Measurements from ENCODE around the gene LAMB4. TPM values are rescaled to one million over a fixed set of nuclear protein-coding genes. Genes with fewer than 3 reads are reported as not detected.
A peak's percentile ranks its signal among the peaks of the same experiment; 100 is the strongest.

LAMB4 gene
- polyA plus RNA-seq, 4 donors = 0.12 to 3.5 (median 0.51) TPM

GRCh38 chr7:108128514-108128913, 1.6 kb downstream of the LAMB4 start:
- Histone ChIP-seq H3K4me1 (ENCODE audit: control insufficient read depth in 3 of 3, insufficient read depth in 2 of 3, low read depth in 1 of 3, low read length in 2 of 3) (peaks cover 0 to 8% (median 0%) of the 10 kb centered on the region in 3 donors), H3K36me3 (ENCODE audit: control insufficient read depth in 3 of 3, insufficient read depth in 2 of 3, low read depth in 1 of 3, low read length in 3 of 3) (no peaks in the 10 kb centered on the region), H3K4me3 (ENCODE audit: low read depth in 1 of 3, low read length in 3 of 3) (no peak overlapping the region), H3K27ac (ENCODE audit: low read depth in 1 of 3, low read length in 2 of 3) (no peak overlapping the region), H3K9me3 (ENCODE audit: control insufficient read depth in 2 of 2, insufficient read depth in 1 of 2, low read depth in 1 of 2, low read length in 1 of 2) (no peaks in the 10 kb centered on the region), H3K27me3 (ENCODE audit: control insufficient read depth in 3 of 3, insufficient read depth in 3 of 3, low read length in 3 of 3) (no peaks in the 10 kb centered on the region)
- 81 to 88% (median 86%) methylated on average over 3 of the region's 3 CpGs for WGBS, 3 donors
- DNase-seq (no peak), FAIRE-seq (no peak)

DNA sequence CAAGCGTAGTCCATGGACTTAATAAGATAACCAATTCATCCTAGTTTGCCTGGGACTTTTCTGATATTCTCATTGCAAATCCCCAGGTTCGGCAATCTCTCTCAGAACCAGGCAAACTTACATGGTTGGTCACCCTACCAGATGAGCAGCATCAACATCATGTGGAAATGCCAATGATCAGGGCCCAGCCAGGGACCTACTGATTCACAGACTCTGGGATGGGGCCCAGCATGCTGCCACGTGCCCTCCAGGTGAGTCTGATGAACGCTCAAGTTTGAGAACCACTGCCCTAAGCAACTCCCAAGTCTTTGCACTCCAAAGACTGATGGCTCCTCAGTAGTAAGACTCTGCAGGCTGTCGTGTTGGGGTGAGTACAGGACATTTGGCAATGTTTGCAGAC, 2.7 kb downstream of the LAMB4 start:
- DNase-seq (no peak), FAIRE-seq (no peak)
- Histone ChIP-seq H3K4me3 (ENCODE audit: low read depth in 1 of 3, low read length in 3 of 3) (no peak overlapping the region), H3K27me3 (ENCODE audit: control insufficient read depth in 3 of 3, insufficient read depth in 3 of 3, low read length in 3 of 3) (no peaks in the 10 kb centered on the region), H3K36me3 (ENCODE audit: control insufficient read depth in 3 of 3, insufficient read depth in 2 of 3, low read depth in 1 of 3, low read length in 3 of 3) (no peaks in the 10 kb centered on the region), H3K9me3 (ENCODE audit: control insufficient read depth in 2 of 2, insufficient read depth in 1 of 2, low read depth in 1 of 2, low read length in 1 of 2) (no peaks in the 10 kb centered on the region), H3K27ac (ENCODE audit: low read depth in 1 of 3, low read length in 2 of 3) (no peak overlapping the region), H3K4me1 (ENCODE audit: control insufficient read depth in 3 of 3, insufficient read depth in 2 of 3, low read depth in 1 of 3, low read length in 2 of 3) (peaks cover 0 to 8% (median 0%) of the 10 kb centered on the region in 3 donors)
- 71 to 90% (median 79%) methylated on average over 5 of the region's 5 CpGs for WGBS, 3 donors

DNA sequence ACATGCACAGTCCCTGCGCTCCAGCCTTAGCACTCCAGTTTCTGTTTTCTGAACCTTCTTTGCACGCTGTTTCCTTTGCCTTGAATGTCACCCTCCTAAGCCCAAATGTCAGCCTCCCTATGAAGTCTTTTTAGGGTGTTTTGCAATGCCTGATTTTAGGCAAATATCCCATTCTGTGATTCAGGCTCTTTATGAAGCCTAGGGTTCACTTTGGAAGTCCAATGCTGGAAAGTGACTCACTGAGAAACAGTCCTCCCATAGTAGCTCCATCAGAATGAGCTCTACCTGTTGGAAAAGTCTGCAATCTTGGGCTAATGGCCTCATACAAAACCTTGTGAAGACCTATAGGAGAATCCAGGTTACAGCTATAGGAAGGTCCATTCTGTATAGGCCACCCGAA, 5.3 kb downstream of the LAMB4 start:
- no peak for FAIRE-seq
- no peaks in the 10 kb centered on the region for H3K36me3 ChIP-seq (ENCODE audit: control insufficient read depth in 3 of 3, insufficient read depth in 2 of 3, low read depth in 1 of 3, low read length in 3 of 3)

DNA sequence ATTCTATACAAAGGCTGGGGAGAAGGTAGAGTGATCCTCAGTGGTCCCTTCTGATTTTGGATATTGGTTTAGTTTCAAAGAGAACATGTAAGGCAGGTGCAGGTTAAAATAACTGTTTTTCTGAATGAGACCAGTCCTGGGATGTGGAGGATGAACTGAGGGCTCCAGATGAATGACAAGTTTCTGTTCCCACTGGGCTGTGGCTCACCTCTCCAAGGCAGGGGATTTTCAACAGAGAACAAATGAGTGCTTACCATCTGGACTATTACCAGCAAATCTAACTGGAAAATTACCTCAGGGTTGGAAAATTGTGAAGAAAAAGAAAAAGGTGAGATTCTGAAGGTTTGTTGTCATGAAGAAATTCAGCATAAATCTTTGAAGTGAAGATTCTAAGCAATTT, 8.0 kb downstream of the LAMB4 start:
- FAIRE-seq (no peak), DNase-seq (no peak)
- H3K27ac ChIP-seq (ENCODE audit: low read depth in 1 of 3, low read length in 2 of 3) = no peak overlapping the region
- H3K4me3 ChIP-seq (ENCODE audit: low read depth in 1 of 3, low read length in 3 of 3) = no peak overlapping the region
- H3K27me3 ChIP-seq (ENCODE audit: control insufficient read depth in 3 of 3, insufficient read depth in 3 of 3, low read length in 3 of 3) = no peaks in the 10 kb centered on the region
- no peaks in the 10 kb centered on the region for H3K4me1 ChIP-seq (ENCODE audit: control insufficient read depth in 3 of 3, insufficient read depth in 2 of 3, low read depth in 1 of 3, low read length in 2 of 3)
- no peaks in the 10 kb centered on the region for H3K9me3 ChIP-seq (ENCODE audit: control insufficient read depth in 2 of 2, insufficient read depth in 1 of 2, low read depth in 1 of 2, low read length in 1 of 2)
- H3K36me3 ChIP-seq (ENCODE audit: control insufficient read depth in 3 of 3, insufficient read depth in 2 of 3, low read depth in 1 of 3, low read length in 3 of 3) = no peaks in the 10 kb centered on the region

More for the DNA sequence above, 5.3 kb downstream of the LAMB4 start:
- no peak for DNase-seq
- no peak overlapping the region for H3K27ac ChIP-seq (ENCODE audit: low read depth in 1 of 3, low read length in 2 of 3)
- no peaks in the 10 kb centered on the region for H3K9me3 ChIP-seq (ENCODE audit: control insufficient read depth in 2 of 2, insufficient read depth in 1 of 2, low read depth in 1 of 2, low read length in 1 of 2)
- peaks cover 0 to 8% (median 0%) of the 10 kb centered on the region in 3 donors for H3K4me1 ChIP-seq (ENCODE audit: control insufficient read depth in 3 of 3, insufficient read depth in 2 of 3, low read depth in 1 of 3, low read length in 2 of 3)
- no peaks in the 10 kb centered on the region for H3K27me3 ChIP-seq (ENCODE audit: control insufficient read depth in 3 of 3, insufficient read depth in 3 of 3, low read length in 3 of 3)
- no peak overlapping the region for H3K4me3 ChIP-seq (ENCODE audit: low read depth in 1 of 3, low read length in 3 of 3)
- 88 to 95% (median 88%) methylated on average over 3 of the region's 3 CpGs for WGBS, 3 donors

GRCh38 chr7:108120933-108121332, 9.2 kb downstream of the LAMB4 start:
- 66 to 81% (median 76%) methylated on average over 3 of the region's 3 CpGs for WGBS, 3 donors

DNA sequence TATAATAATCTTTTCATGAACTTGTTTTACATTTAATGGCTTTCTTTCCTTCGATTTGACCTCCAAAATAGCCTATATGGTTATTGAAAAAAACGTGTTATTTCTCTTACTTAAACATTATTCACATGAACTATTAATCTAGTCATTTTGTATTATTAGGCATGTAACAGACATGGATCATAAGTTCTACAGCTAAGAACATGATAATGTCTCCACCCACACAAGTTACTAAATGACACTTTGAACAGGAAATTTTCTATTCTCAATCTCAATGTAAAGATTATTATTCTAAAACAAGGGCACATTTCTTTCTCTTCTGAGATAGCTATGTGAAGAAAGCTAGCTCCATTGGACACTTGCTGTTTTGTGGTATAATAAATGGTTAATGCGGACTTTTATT, 10.0 kb downstream of the LAMB4 start:
- H3K4me3 ChIP-seq (ENCODE audit: low read depth in 1 of 3, low read length in 3 of 3) = no peak overlapping the region
- DNase-seq (no peak), FAIRE-seq (no peak)
- H3K36me3 ChIP-seq (ENCODE audit: control insufficient read depth in 3 of 3, insufficient read depth in 2 of 3, low read depth in 1 of 3, low read length in 3 of 3) = no peaks in the 10 kb centered on the region
- WGBS, 3 donors = 72 to 85% (median 83%) methylated on average over 3 of the region's 3 CpGs
- H3K27me3 ChIP-seq (ENCODE audit: control insufficient read depth in 3 of 3, insufficient read depth in 3 of 3, low read length in 3 of 3) = no peaks in the 10 kb centered on the region
- H3K27ac ChIP-seq (ENCODE audit: low read depth in 1 of 3, low read length in 2 of 3) = no peak overlapping the region
- H3K9me3 ChIP-seq (ENCODE audit: control insufficient read depth in 2 of 2, insufficient read depth in 1 of 2, low read depth in 1 of 2, low read length in 1 of 2) = no peaks in the 10 kb centered on the region
- no peaks in the 10 kb centered on the region for H3K4me1 ChIP-seq (ENCODE audit: control insufficient read depth in 3 of 3, insufficient read depth in 2 of 3, low read depth in 1 of 3, low read length in 2 of 3)

More at GRCh38 chr7:108120933-108121332, 9.2 kb downstream of the LAMB4 start:
- FAIRE-seq (no peak), DNase-seq (no peak)
- Histone ChIP-seq H3K27ac (ENCODE audit: low read depth in 1 of 3, low read length in 2 of 3) (no peak overlapping the region), H3K36me3 (ENCODE audit: control insufficient read depth in 3 of 3, insufficient read depth in 2 of 3, low read depth in 1 of 3, low read length in 3 of 3) (no peaks in the 10 kb centered on the region), H3K4me1 (ENCODE audit: control insufficient read depth in 3 of 3, insufficient read depth in 2 of 3, low read depth in 1 of 3, low read length in 2 of 3) (no peaks in the 10 kb centered on the region), H3K9me3 (ENCODE audit: control insufficient read depth in 2 of 2, insufficient read depth in 1 of 2, low read depth in 1 of 2, low read length in 1 of 2) (no peaks in the 10 kb centered on the region), H3K4me3 (ENCODE audit: low read depth in 1 of 3, low read length in 3 of 3) (no peak overlapping the region), H3K27me3 (ENCODE audit: control insufficient read depth in 3 of 3, insufficient read depth in 3 of 3, low read length in 3 of 3) (no peaks in the 10 kb centered on the region)

DNA sequence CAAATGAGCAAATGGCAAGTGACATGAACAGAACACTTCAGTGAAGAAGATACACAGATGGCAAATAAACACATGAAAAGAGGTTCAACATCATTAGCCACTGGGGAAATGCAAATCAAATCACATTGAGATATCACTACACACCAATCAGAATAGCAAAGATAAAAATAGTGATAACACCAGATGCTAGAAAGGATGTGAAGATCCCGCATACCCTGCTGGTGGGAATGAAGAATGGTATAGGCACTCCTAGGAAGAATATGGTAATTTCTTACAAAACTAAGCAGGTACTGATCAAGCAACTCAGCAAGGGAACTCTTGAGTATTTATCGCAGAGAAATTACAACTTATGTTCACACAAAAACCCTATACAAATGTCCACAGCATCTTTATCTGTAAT, 11.2 kb downstream of the LAMB4 start:
- Histone ChIP-seq H3K36me3 (ENCODE audit: control insufficient read depth in 3 of 3, insufficient read depth in 2 of 3, low read depth in 1 of 3, low read length in 3 of 3) (no peaks in the 10 kb centered on the region), H3K27me3 (ENCODE audit: control insufficient read depth in 3 of 3, insufficient read depth in 3 of 3, low read length in 3 of 3) (no peaks in the 10 kb centered on the region), H3K27ac (ENCODE audit: low read depth in 1 of 3, low read length in 2 of 3) (no peak overlapping the region), H3K4me1 (ENCODE audit: control insufficient read depth in 3 of 3, insufficient read depth in 2 of 3, low read depth in 1 of 3, low read length in 2 of 3) (no peaks in the 10 kb centered on the region), H3K4me3 (ENCODE audit: low read depth in 1 of 3, low read length in 3 of 3) (no peak overlapping the region), H3K9me3 (ENCODE audit: control insufficient read depth in 2 of 2, insufficient read depth in 1 of 2, low read depth in 1 of 2, low read length in 1 of 2) (no peaks in the 10 kb centered on the region)
- WGBS, 3 donors = 93 to 98% (median 95%) methylated on average over 2 of the region's 2 CpGs
- FAIRE-seq (no peak), DNase-seq (no peak)

GRCh38 chr7:108114117-108114841, 15.9 kb downstream of the LAMB4 start:
- H3K4me3 ChIP-seq (ENCODE audit: low read depth in 1 of 3, low read length in 3 of 3) = no peak overlapping the region
- DNase-seq (peak; percentile 41 to 57), FAIRE-seq (no peak)
- no peaks in the 10 kb centered on the region for H3K9me3 ChIP-seq (ENCODE audit: control insufficient read depth in 2 of 2, insufficient read depth in 1 of 2, low read depth in 1 of 2, low read length in 1 of 2)
- H3K27me3 ChIP-seq (ENCODE audit: control insufficient read depth in 3 of 3, insufficient read depth in 3 of 3, low read length in 3 of 3) = no peaks in the 10 kb centered on the region
- 69 to 77% (median 72%) methylated on average over 6 of the region's 6 CpGs for WGBS, 3 donors
- peaks cover 0 to 4% (median 0%) of the 10 kb centered on the region in 3 donors for H3K4me1 ChIP-seq (ENCODE audit: control insufficient read depth in 3 of 3, insufficient read depth in 2 of 3, low read depth in 1 of 3, low read length in 2 of 3)
- no peaks in the 10 kb centered on the region for H3K36me3 ChIP-seq (ENCODE audit: control insufficient read depth in 3 of 3, insufficient read depth in 2 of 3, low read depth in 1 of 3, low read length in 3 of 3)
- H3K27ac ChIP-seq (ENCODE audit: low read depth in 1 of 3, low read length in 2 of 3) = no peak overlapping the region

DNA sequence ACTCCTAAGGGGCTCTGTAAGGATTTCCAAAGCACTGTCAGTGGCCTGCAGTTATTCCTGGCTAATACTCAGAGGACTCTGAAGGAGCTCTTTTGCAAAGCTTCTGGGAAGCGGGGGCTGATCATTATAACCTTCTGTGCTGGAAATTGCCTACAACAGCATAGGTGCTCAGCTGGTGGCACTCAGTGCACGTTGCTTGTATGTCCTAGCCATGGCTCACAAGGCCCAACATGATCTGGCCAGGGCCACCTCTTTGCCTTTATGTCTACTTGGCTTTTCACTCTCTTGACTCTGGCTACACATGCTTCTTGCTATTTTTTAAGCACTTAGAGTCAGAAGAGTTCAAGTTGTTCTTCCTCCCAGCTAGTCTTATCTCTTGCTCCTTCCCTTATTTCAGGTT, 17.5 kb downstream of the LAMB4 start:
- no peaks in the 10 kb centered on the region for H3K9me3 ChIP-seq (ENCODE audit: control insufficient read depth in 2 of 2, insufficient read depth in 1 of 2, low read depth in 1 of 2, low read length in 1 of 2)
- DNase-seq = no peak
- H3K4me1 ChIP-seq (ENCODE audit: control insufficient read depth in 3 of 3, insufficient read depth in 2 of 3, low read depth in 1 of 3, low read length in 2 of 3) = peaks cover 0 to 13% (median 4%) of the 10 kb centered on the region in 3 donors
- 87 to 95% (median 88%) methylated on average over 2 of the region's 2 CpGs for WGBS, 3 donors
- H3K27me3 ChIP-seq (ENCODE audit: control insufficient read depth in 3 of 3, insufficient read depth in 3 of 3, low read length in 3 of 3) = no peaks in the 10 kb centered on the region
- no peak overlapping the region for H3K4me3 ChIP-seq (ENCODE audit: low read depth in 1 of 3, low read length in 3 of 3)
- no peak for FAIRE-seq
- no peaks in the 10 kb centered on the region for H3K36me3 ChIP-seq (ENCODE audit: control insufficient read depth in 3 of 3, insufficient read depth in 2 of 3, low read depth in 1 of 3, low read length in 3 of 3)
- H3K27ac ChIP-seq (ENCODE audit: low read depth in 1 of 3, low read length in 2 of 3) = no peak overlapping the region

All from small intestine (tissue), 7 donors.